NCI-H1436 treated with DMSO at 0.1 percent for 48 hours (cell line): ENCODE results near the gene CCDC85C.

Experiments used
- DNase-seq: peaks from one replicate; lab custom pipeline; 2025; lab: John Stamatoyannopoulos, UW

Gene CCDC85C

GRCh38 chr14:99589651-99590530 is 14.1 kb downstream of the CCDC85C start:
- DNase-seq: no peak

- DNase-seq: no peak
These were observed 15.0 kb downstream of the CCDC85C start for GRCh38 chr14:99589031-99589441.

- DNase-seq: no peak
These were observed 16.3 kb downstream of the CCDC85C start for GRCh38 chr14:99587460-99588278.

- no peak for DNase-seq
These were observed 17.1 kb downstream of the CCDC85C start for GRCh38 chr14:99586761-99587459.

GRCh38 chr14:99586054-99586760 is 17.8 kb downstream of the CCDC85C start:
- no peak for DNase-seq

- no peak for DNase-seq
These were observed 19.2 kb downstream of the CCDC85C start for GRCh38 chr14:99584823-99585222.

GRCh38 chr14:99581938-99582337 is 22.1 kb downstream of the CCDC85C start:
- DNase-seq: no peak

- no peak for DNase-seq
These were observed 22.6 kb downstream of the CCDC85C start for GRCh38 chr14:99581374-99581773.

- DNase-seq: no peak
These were observed 24.0 kb downstream of the CCDC85C start for GRCh38 chr14:99579903-99580571.

GRCh38 chr14:99579120-99579836 is 24.7 kb downstream of the CCDC85C start:
- DNase-seq: no peak

GRCh38 chr14:99578541-99579101 is 25.4 kb downstream of the CCDC85C start:
- no peak for DNase-seq

GRCh38 chr14:99576761-99577705 is 27.0 kb downstream of the CCDC85C start:
- no peak for DNase-seq

- no peak for DNase-seq
These were observed 27.7 kb downstream of the CCDC85C start for GRCh38 chr14:99576304-99576703.

GRCh38 chr14:99575043-99576023 is 28.7 kb downstream of the CCDC85C start:
- no peak for DNase-seq

- DNase-seq: no peak
These were observed 29.7 kb downstream of the CCDC85C start for GRCh38 chr14:99574099-99574880.

GRCh38 chr14:99573436-99574098 is 30.4 kb downstream of the CCDC85C start:
- DNase-seq: no peak

- DNase-seq: no peak
These were observed 31.0 kb downstream of the CCDC85C start for GRCh38 chr14:99573000-99573330.
